ENCODE data around the gene VWDE.
A peak's percentile ranks its signal among the peaks of the same experiment; 100 is the strongest.
"Not testable (repeated sequence)": the region's sequence is repeated elsewhere in the genome, so short reads cannot be mapped to it uniquely, and the experiment has no call there.

VWDE gene

GRCh38 chr7:12403287-12404181, at the start of gene VWDE:
Gene VWDE (minus strand): TSS chr7:12403865. CDS start chr7:12403716, 149 bp downstream.
- DNase-seq = peak; percentile 9

GRCh38 chr7:12453136-12453535, 49.5 kb upstream of the VWDE start:
- DNase-seq = not testable (repeated sequence)

- DNase-seq = no peak
These were observed 47.0 kb upstream of the VWDE start for GRCh38 chr7:12450615-12451014.

DNA sequence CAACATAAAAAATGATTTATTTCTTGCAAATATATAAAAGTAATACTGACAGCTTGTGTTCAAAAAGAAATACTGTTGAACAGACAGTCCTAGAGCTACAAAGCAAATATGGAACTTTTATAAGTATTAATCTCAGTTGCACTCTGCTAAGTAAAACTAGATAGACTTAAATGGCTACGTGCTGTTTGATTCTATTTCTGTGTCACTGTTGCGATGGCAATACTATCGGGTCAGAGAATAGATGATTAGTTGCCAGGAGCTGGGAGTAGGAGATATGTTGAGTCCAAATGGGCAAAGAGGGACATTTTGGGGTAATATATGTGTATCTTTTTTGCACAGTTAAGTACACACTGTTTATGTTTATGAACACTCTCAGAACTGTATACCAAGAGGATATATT, 41.1 kb upstream of the VWDE start:
- no peak for DNase-seq

DNA sequence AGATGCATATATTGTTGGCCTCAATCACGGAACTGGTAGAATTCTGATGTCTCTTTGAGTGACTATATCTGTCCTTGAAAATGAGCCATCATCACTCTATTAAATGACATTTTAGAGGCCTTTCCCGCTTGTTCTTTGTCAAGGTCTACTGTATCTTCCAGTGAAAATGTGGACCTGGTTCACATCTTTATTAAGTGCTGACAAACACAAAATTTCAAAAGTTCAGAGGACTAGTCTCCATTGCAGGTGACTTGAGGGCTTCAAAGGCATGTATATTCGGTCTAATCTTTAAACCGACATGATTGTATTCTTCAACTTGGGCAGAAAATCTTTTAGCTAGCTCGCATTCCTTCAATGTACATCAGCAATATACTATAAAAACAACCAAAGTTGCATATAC, 36.6 kb upstream of the VWDE start:
- no peak for DNase-seq

DNA sequence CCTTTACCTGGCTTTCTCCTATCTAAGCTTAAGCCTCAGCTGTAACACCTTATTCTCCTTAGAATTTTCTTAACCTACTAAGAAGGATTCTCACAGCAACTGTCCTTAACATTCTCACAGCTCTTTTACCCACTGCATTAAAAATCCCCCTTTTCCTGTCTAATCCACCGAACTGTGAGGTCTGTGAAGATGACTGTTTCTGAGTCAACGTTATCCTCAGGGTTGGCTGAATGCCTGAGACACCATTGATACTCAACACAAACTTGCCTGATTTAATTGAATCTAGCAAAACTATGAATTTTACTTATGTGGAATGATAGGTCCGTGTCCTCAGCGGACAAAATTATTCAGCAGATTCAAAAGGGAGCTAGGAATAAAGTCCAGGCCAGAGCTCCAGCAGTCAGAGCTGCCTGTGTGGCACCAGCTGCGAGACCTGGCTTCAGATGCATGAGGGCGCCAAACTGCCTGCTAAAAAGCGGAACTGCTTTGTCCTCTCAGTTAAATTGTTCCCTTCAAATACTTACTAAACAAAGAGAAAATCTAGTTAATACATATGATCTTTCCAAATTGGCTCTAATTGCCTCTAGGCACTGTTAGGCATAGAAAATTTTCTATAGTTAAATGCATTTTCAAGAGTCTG, 33.4 kb upstream of the VWDE start:
- peak; percentile 75 for DNase-seq

DNA sequence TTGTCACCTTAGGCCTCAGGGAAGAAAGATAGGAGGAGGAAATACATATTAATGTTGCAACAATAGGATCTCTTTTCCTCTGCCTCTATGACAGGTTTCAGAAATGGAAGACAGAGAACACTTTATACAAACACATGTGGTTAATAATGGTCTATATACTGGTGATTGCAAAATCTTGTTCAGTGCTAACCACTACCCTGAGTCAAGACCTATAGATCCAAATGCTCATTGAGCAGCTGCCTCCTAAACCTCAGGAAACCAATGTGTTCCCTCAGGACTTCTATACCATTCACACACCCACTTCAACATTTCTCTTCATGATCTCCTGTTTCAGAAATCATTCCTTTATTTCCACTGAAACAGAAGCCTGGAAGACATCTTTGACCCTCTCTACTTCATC, 32.5 kb upstream of the VWDE start:
- DNase-seq = peak; percentile 69

DNA sequence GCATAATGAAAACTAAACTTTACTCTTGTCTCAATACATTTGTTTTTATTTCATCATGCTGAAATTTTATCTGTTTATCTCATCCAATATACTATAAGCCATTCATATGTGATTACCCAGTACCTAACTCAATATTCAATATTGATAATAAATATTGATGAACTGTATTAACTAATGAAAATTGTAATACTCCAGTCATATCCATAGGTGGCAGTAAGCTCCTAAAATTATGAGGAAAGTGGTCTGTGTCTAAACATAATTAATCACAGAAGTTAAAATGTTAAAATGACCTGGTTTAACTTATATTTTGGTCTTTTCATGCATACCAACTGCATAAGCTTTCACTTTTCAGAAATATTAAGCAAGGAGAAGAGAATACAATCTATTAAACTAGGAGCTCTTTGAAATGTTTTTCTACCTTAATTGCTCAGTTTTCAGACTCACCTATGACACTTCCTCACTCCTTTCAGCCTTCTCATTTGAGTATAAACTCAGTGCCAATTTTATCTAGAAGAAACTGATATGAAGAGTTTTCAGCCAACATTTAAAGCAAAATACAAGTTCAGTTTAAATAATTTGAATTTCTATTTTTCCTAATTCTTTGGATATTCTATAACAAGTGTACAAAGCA, 30.5 kb upstream of the VWDE start:
- DNase-seq = no peak

- no peak for DNase-seq
These were observed 28.4 kb upstream of the VWDE start for GRCh38 chr7:12431886-12432556.

GRCh38 chr7:12425311-12425710, 21.6 kb upstream of the VWDE start:
- no peak for DNase-seq

DNA sequence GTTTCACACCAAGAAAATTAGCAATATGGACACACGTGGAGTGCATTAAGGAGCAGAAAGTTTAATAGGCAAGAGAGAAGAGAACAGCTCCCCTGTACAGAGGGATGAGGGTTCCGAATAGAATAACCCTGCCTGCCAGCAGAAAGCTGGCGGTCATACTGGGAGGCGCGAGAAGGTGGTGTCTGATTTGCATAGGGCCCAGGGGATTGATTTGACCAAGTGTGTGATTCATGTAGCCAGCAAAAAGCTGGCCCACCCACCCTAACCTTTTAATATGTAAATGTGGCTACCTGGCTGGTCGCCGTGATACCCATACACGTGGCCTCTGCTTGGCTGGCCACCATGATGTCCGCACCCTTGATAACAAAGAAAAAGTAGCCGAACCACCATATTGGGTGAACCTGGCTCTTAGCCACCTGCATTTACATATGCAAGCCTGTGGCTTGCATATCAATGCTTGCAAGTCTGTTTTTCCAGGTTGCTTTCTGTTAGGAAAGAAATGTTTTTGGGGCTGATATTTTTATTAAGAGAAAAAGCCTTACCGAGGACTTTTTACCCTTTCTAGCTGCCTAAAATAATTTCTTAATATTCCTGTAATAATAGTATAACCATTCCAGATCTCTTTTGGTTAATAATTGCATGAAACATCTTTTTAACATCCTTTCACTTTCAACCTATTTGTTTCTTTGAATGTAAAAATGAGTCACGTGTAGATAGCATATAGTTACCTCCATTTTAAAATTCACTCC, 20.5 kb upstream of the VWDE start:
- peak; percentile 25 for DNase-seq

DNA sequence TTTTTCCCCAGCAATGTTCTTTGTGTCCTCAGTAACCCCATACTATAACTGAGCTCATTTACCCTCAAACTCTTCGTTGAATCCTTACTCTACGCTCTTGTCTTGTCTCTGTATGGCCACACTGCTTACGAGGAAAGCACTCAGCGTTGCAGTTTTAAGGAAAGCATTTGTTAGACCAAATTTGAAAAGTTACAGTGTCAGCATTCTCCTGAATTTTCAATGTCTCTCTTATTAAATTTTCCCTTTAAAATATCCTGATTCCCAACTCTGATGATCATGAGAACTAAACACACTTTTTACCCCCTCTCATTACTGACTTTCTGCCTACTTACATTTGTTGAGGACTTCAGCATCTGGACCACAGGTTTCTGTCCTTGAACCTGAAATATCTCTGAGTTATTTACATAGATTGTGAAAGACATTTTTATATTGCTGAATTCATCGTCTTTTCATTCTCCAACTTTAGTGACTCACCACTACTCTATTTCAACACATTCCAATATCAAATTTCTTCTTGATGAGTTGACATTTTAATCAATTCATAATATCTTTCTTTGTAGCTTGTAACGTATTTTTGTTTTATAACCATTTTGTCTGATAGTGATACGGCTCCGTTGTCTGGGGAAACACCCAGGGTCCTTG, 19.8 kb upstream of the VWDE start:
- peak; percentile 85 for DNase-seq

GRCh38 chr7:12422554-12423320, 19.1 kb upstream of the VWDE start:
- DNase-seq = peak; percentile 6

GRCh38 chr7:12418452-12418851, 14.8 kb upstream of the VWDE start:
- DNase-seq = no peak

DNA sequence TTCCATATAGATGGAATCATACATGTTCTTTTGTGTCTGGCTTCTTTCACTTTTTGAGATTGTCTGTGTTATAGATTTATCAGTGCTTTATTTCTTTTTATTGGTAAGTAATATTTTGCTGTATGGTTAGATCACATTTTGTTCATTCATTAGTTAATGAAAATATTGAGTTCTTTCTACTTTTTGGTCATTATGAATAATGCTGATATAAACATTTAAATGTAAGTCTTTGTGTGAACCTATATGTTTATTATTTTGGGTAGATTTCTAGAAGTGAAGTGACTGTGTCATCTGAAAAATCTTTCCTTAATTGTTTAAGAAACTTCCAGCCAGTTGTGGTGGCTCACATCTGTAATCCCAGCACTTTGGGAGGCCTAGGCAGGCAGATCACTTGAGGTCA, 11.4 kb upstream of the VWDE start:
- DNase-seq = no peak

GRCh38 chr7:12412407-12412806, 8.7 kb upstream of the VWDE start:
- no peak for DNase-seq

DNA sequence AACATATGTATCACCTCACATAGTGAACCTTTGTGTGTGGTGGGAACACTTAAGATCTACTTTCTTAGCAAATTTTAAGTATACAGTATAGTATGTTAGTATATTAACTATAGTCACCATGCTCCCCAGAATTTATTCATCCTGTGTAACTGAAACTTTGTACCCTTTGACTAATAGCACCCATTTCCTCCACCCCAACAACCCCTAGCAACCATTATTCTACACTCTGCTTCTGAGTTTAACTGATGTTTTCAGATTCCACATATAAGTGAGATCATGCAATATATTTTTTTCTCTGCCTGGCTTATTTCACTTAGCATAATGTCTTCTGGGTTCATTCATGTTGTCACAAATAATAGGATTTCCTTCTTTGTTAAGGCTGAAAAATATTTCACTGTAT, 6.9 kb upstream of the VWDE start:
- DNase-seq = no peak

DNA sequence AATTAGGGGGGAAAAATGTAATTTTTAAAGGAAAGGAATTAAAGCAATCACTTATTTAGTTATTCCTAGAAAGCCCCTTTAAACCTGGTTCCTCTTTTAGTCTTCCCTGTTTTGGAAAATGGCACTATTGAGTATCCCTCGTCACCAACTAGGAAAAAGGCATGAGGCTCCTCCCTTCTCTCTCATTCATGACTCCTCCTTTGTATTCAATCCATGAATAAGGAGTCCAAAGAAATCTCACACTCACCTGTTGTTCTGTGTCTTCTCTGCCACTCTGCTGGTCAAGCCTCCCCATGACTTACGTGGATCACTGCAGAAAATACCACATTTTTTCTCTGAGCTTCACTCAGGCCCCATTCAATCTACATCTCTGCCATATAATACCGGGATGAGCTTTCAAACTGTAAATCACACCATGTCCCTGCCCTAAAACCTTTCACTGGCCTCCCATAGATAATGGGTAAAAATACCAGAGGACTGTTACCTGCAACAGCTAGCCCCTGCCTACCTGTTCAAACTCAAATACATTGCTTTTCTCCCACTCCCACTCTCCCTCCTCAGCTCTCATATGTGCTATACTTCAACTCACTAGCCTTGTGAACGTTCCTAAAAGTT, 5.5 kb upstream of the VWDE start:
- no peak for DNase-seq

GRCh38 chr7:12407652-12408051, 4.0 kb upstream of the VWDE start:
- DNase-seq = not testable (repeated sequence)

DNA sequence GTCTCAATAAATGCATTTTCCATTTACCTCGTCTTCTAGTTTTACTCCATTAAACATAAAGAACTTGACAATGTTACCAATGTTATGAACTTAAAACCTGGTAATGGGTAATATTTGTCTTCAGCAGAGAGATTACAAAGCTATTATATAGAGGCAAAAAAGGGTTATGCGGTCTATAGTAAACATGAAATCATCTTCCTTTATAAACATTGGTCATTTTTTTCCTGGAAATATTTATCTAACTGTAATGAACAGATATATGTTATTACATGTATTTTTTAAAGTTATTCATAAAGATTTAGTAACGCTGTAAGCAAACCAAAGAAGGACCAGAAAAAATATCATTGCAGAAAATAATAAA, 1.3 kb downstream of the VWDE start:
- DNase-seq = no peak

Measured in fibroblast of upper back skin (primary cell).